ENCODE measurements around the gene POTEC.
"Not testable (repeated sequence)": the region's sequence is repeated elsewhere in the genome, so short reads cannot be mapped to it uniquely, and the experiment has no call there.

DNA sequence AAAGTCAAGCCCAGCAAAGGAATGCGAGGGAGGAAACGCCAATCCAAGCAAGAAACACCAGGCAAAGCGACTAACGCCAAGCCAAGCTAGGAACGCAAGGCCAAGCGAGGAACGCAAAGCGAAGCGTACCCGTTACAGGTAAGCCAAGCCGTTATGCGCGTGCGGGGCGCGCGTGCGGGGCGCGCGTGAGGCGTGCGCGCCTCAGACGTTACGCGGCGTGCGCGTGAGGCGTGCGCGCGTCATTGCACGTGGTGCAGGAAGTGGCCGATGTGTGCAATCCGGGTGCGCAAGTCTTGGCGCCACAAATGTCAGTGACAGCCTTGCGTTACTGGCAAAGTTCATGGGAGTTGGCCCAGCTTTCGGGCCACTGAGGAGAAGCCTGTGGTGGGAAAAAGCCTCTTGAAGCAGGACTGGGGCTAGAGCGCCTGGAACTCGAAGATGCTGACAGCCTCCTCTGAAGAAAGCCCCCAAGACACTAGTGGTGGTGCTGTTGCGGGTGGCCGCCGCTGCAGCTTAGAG, at the start of gene POTEC:
- TF ChIP-seq EZH2 (IDR thresholded peaks at IDR 0.05; ENCODE audit: borderline replicate concordance, low read depth, low read length, poor library complexity, severe bottlenecking), result not testable (repeated sequence)
- TF ChIP-seq, protein P1, sequence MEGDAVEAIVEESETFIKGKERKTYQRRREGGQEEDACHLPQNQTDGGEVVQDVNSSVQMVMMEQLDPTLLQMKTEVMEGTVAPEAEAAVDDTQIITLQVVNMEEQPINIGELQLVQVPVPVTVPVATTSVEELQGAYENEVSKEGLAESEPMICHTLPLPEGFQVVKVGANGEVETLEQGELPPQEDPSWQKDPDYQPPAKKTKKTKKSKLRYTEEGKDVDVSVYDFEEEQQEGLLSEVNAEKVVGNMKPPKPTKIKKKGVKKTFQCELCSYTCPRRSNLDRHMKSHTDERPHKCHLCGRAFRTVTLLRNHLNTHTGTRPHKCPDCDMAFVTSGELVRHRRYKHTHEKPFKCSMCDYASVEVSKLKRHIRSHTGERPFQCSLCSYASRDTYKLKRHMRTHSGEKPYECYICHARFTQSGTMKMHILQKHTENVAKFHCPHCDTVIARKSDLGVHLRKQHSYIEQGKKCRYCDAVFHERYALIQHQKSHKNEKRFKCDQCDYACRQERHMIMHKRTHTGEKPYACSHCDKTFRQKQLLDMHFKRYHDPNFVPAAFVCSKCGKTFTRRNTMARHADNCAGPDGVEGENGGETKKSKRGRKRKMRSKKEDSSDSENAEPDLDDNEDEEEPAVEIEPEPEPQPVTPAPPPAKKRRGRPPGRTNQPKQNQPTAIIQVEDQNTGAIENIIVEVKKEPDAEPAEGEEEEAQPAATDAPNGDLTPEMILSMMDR (conservative IDR thresholded peaks at IDR 0.05; ENCODE audit: low read depth, low read length), result not testable (repeated sequence)

Data from A673 (cell line).